Naive B cell (primary cell): ENCODE data around the gene ATP11A. TPM values are rescaled to one million over a fixed set of nuclear protein-coding genes. Genes with fewer than 3 reads are reported as not detected.
A peak's percentile ranks its signal among the peaks of the same experiment; 100 is the strongest.

ENCODE experiments used
- ATAC-seq, 2 donors: fragments of 150-1000 bp; cut with Tn5 transposase; 2 replicates each; pipeline ENCODE4 v1.10.0; 2021; ENCODE audit warnings: low read depth in 2 of 2, mild to moderate bottlenecking in 2 of 2, moderate library complexity in 2 of 2
- DNase-seq: peaks from one replicate; pipeline ENCODE4 v3.0.0; 2022
- H3K27ac Mint-ChIP-seq, 6 donors: one replicate each; pipeline ENCODE4 v1.8.0; 2020 to 2022; ENCODE audit warnings: mild to moderate bottlenecking in 6 of 6, mixed read lengths in 6 of 6, moderate library complexity in 5 of 6, inconsistent platforms in 2 of 6
- H3K27me3 Mint-ChIP-seq, 3 donors: one replicate each; pipeline ENCODE4 v1.8.0; 2021 to 2022; ENCODE audit warnings: mixed read lengths in 3 of 3, mild to moderate bottlenecking in 1 of 3
- H3K36me3 Mint-ChIP-seq, 2 donors: one replicate each; pipeline ENCODE4 v1.8.0; 2020 to 2022; ENCODE audit warnings: mixed read lengths in 2 of 2, inconsistent platforms in 1 of 2, mild to moderate bottlenecking in 1 of 2
- H3K4me1 Mint-ChIP-seq, 3 donors: one replicate each; pipeline ENCODE4 v1.8.0; 2020 to 2022; ENCODE audit warnings: mixed read lengths in 3 of 3, inconsistent platforms in 1 of 3, mild to moderate bottlenecking in 1 of 3, moderate library complexity in 1 of 3
- H3K4me3 Mint-ChIP-seq, 8 donors: one replicate each; pipeline ENCODE4 v1.8.0; 2020 to 2022; ENCODE audit warnings: mild to moderate bottlenecking in 8 of 8, mixed read lengths in 8 of 8, moderate library complexity in 8 of 8, inconsistent platforms in 2 of 8
- H3K9me3 Mint-ChIP-seq, 7 donors: one replicate each; pipeline ENCODE4 v1.8.0; 2020 to 2022; ENCODE audit warnings: mixed read lengths in 7 of 7, mild to moderate bottlenecking in 5 of 7, inconsistent platforms in 2 of 7, moderate library complexity in 1 of 7
- polyA plus RNA-seq, 6 donors: library from polyadenylated mRNA; unstranded; fragments of 300-500 nt; fragmentation: Illumina TruSeq; gene quantifications; one replicate each; pipeline ENCODE4 v1.2.3, GENCODE V29; 2021; ENCODE audit warnings: low read depth in 6 of 6

The ATP11A gene
- polyA plus RNA-seq, 6 donors from 2014 or later: 7.9 to 23.3 (median 12.9) TPM

GRCh38 chr13:112756081-112756480 is 66.2 kb downstream of the ATP11A start:
- ATAC-seq (no peak), DNase-seq (no peak)
- H3K36me3 Mint-ChIP-seq: no peaks in the 10 kb centered on the region
- H3K4me3 Mint-ChIP-seq: no peak overlapping the region
- peaks cover 0 to 12% (median 5%) of the 10 kb centered on the region in 3 donors for H3K4me1 Mint-ChIP-seq
- no peaks in the 10 kb centered on the region for H3K27me3 Mint-ChIP-seq
- H3K27ac Mint-ChIP-seq: no peak overlapping the region
- H3K9me3 Mint-ChIP-seq: peaks cover 0 to 5% (median 0%) of the 10 kb centered on the region in 7 donors

GRCh38 chr13:112756511-112756966 is 66.7 kb downstream of the ATP11A start:
- DNase-seq (no peak), ATAC-seq (no peak)
- peaks cover 0 to 12% (median 5%) of the 10 kb centered on the region in 3 donors for H3K4me1 Mint-ChIP-seq
- no peak overlapping the region for H3K27ac Mint-ChIP-seq
- H3K4me3 Mint-ChIP-seq: no peak overlapping the region
- H3K36me3 Mint-ChIP-seq: no peaks in the 10 kb centered on the region
- H3K9me3 Mint-ChIP-seq: peaks cover 0 to 5% (median 0%) of the 10 kb centered on the region in 7 donors
- H3K27me3 Mint-ChIP-seq: no peaks in the 10 kb centered on the region

- Mint-ChIP-seq H3K27me3 (no peaks in the 10 kb centered on the region), H3K4me1 (peaks cover 0 to 7% (median 5%) of the 10 kb centered on the region in 3 donors), H3K27ac (no peak overlapping the region), H3K4me3 (no peak overlapping the region), H3K36me3 (no peaks in the 10 kb centered on the region), H3K9me3 (peaks cover 0 to 5% (median 0%) of the 10 kb centered on the region in 7 donors)
- DNase-seq (no peak), ATAC-seq (no peak)
Observed at GRCh38 chr13:112756967-112757758, 67.3 kb downstream of the ATP11A start.

- H3K4me3 Mint-ChIP-seq: no peak overlapping the region
- H3K27me3 Mint-ChIP-seq: no peaks in the 10 kb centered on the region
- H3K4me1 Mint-ChIP-seq: peaks cover 0 to 7% (median 5%) of the 10 kb centered on the region in 3 donors
- H3K27ac Mint-ChIP-seq: no peak overlapping the region
- DNase-seq (no peak), ATAC-seq (no peak)
- no peaks in the 10 kb centered on the region for H3K36me3 Mint-ChIP-seq
- peaks cover 0 to 5% (median 0%) of the 10 kb centered on the region in 7 donors for H3K9me3 Mint-ChIP-seq
Observed at GRCh38 chr13:112757759-112758086, 67.9 kb downstream of the ATP11A start.

- Mint-ChIP-seq H3K27me3 (no peaks in the 10 kb centered on the region), H3K9me3 (peaks cover 0 to 5% (median 0%) of the 10 kb centered on the region in 7 donors), H3K36me3 (no peaks in the 10 kb centered on the region), H3K4me3 (no peak overlapping the region), H3K4me1 (peaks cover 4 to 5% (median 4%) of the 10 kb centered on the region in 3 donors), H3K27ac (no peak overlapping the region)
- no peak for DNase-seq
- no peak for ATAC-seq
Observed at GRCh38 chr13:112759053-112759452, 69.2 kb downstream of the ATP11A start.

GRCh38 chr13:112759827-112760226 is 70.0 kb downstream of the ATP11A start:
- Mint-ChIP-seq H3K4me3 (no peak overlapping the region), H3K9me3 (peaks cover 0 to 5% (median 0%) of the 10 kb centered on the region in 7 donors), H3K4me1 (peaks cover 4 to 5% (median 4%) of the 10 kb centered on the region in 3 donors), H3K27me3 (no peaks in the 10 kb centered on the region), H3K36me3 (no peaks in the 10 kb centered on the region), H3K27ac (peak overlapping the region in 1 of 6 donors; percentile 74)
- ATAC-seq: no peak
- no peak for DNase-seq

- H3K36me3 Mint-ChIP-seq: no peaks in the 10 kb centered on the region
- peaks cover 0 to 5% (median 0%) of the 10 kb centered on the region in 7 donors for H3K9me3 Mint-ChIP-seq
- H3K4me3 Mint-ChIP-seq: no peak overlapping the region
- no peak for ATAC-seq
- H3K27ac Mint-ChIP-seq: no peak overlapping the region
- H3K27me3 Mint-ChIP-seq: no peaks in the 10 kb centered on the region
- no peak for DNase-seq
- peaks cover 4 to 5% (median 4%) of the 10 kb centered on the region in 3 donors for H3K4me1 Mint-ChIP-seq
Observed at GRCh38 chr13:112760435-112760834, 70.6 kb downstream of the ATP11A start.

- Mint-ChIP-seq H3K36me3 (no peaks in the 10 kb centered on the region), H3K4me3 (no peak overlapping the region), H3K27me3 (no peaks in the 10 kb centered on the region), H3K27ac (no peak overlapping the region), H3K4me1 (peaks cover 4 to 5% (median 5%) of the 10 kb centered on the region in 3 donors), H3K9me3 (peaks cover 0 to 5% (median 0%) of the 10 kb centered on the region in 7 donors)
- DNase-seq (no peak), ATAC-seq (no peak)
Observed at GRCh38 chr13:112760931-112761330, 71.1 kb downstream of the ATP11A start.

- H3K4me3 Mint-ChIP-seq: no peak overlapping the region
- ATAC-seq (no peak), DNase-seq (no peak)
- H3K27ac Mint-ChIP-seq: no peak overlapping the region
- H3K4me1 Mint-ChIP-seq: peaks cover 5 to 9% (median 8%) of the 10 kb centered on the region in 3 donors
- no peaks in the 10 kb centered on the region for H3K36me3 Mint-ChIP-seq
- H3K9me3 Mint-ChIP-seq: peaks cover 0 to 5% (median 0%) of the 10 kb centered on the region in 7 donors
- no peaks in the 10 kb centered on the region for H3K27me3 Mint-ChIP-seq
Observed at GRCh38 chr13:112761701-112762689, 72.2 kb downstream of the ATP11A start.

GRCh38 chr13:112762690-112763080 is 72.8 kb downstream of the ATP11A start:
- Mint-ChIP-seq H3K36me3 (no peaks in the 10 kb centered on the region), H3K27ac (no peak overlapping the region), H3K4me3 (no peak overlapping the region), H3K27me3 (no peaks in the 10 kb centered on the region), H3K4me1 (peaks cover 9 to 13% (median 10%) of the 10 kb centered on the region in 3 donors), H3K9me3 (peaks cover 0 to 4% (median 0%) of the 10 kb centered on the region in 7 donors)
- DNase-seq: no peak
- ATAC-seq: no peak

GRCh38 chr13:112764028-112764427 is 74.2 kb downstream of the ATP11A start:
- no peaks in the 10 kb centered on the region for H3K27me3 Mint-ChIP-seq
- H3K36me3 Mint-ChIP-seq: no peaks in the 10 kb centered on the region
- peak overlapping the region in 1 of 6 donors; percentile 38 for H3K27ac Mint-ChIP-seq
- no peak overlapping the region for H3K4me3 Mint-ChIP-seq
- DNase-seq (no peak), ATAC-seq (no peak)
- H3K9me3 Mint-ChIP-seq: peaks cover 0 to 4% (median 0%) of the 10 kb centered on the region in 7 donors
- H3K4me1 Mint-ChIP-seq: peaks cover 19 to 23% (median 22%) of the 10 kb centered on the region in 3 donors

GRCh38 chr13:112764864-112765561 is 75.2 kb downstream of the ATP11A start:
- peaks cover 19 to 23% (median 20%) of the 10 kb centered on the region in 3 donors for H3K4me1 Mint-ChIP-seq
- H3K27ac Mint-ChIP-seq: peak overlapping the region in 1 of 6 donors; percentile 34
- H3K4me3 Mint-ChIP-seq: no peak overlapping the region
- H3K36me3 Mint-ChIP-seq: no peaks in the 10 kb centered on the region
- DNase-seq (no peak), ATAC-seq (no peak)
- H3K9me3 Mint-ChIP-seq: no peaks in the 10 kb centered on the region
- no peaks in the 10 kb centered on the region for H3K27me3 Mint-ChIP-seq

GRCh38 chr13:112765731-112766130 is 75.9 kb downstream of the ATP11A start:
- Mint-ChIP-seq H3K27me3 (no peaks in the 10 kb centered on the region), H3K27ac (peak overlapping the region in 3 of 6 donors; percentile 42 to 62 (median 51)), H3K4me1 (peaks cover 19 to 25% (median 20%) of the 10 kb centered on the region in 3 donors), H3K9me3 (no peaks in the 10 kb centered on the region), H3K36me3 (no peaks in the 10 kb centered on the region), H3K4me3 (peak overlapping the region in 1 of 8 donors; percentile 19)
- ATAC-seq: no peak
- no peak for DNase-seq
